Esophagus (tissue), 2 donors: ENCODE data around the gene HDAC4. TPM values are rescaled to one million over a fixed set of nuclear protein-coding genes. Genes with fewer than 3 reads are reported as not detected.
A peak's percentile ranks its signal among the peaks of the same experiment; 100 is the strongest.

Experiments
- H3K27ac ChIP-seq, 2 donors: one replicate each; pipeline ENCODE4 v1.5.1; 2013; ENCODE audit warnings: low read depth in 2 of 2, mild to moderate bottlenecking in 2 of 2, inconsistent platforms in 1 of 2, low read length in 1 of 2, moderate library complexity in 1 of 2
- H3K27me3 ChIP-seq, 2 donors: one replicate each; pipeline ENCODE4 v1.6.1; 2013; ENCODE audit warnings: low read length in 2 of 2, control low read depth in 1 of 2, mild to moderate bottlenecking in 1 of 2; ENCODE audit not compliant: insufficient read depth in 2 of 2, control insufficient read depth in 1 of 2
- H3K36me3 ChIP-seq, 2 donors: one replicate each; pipeline ENCODE4 v1.6.1; 2013; ENCODE audit warnings: low read length in 1 of 2; ENCODE audit not compliant: control insufficient read depth in 2 of 2, insufficient read depth in 2 of 2
- H3K4me1 ChIP-seq, 2 donors: one replicate each; pipeline ENCODE4 v1.6.1; 2013; ENCODE audit warnings: low read length in 1 of 2; ENCODE audit not compliant: control insufficient read depth in 2 of 2, insufficient read depth in 2 of 2
- H3K4me3 ChIP-seq, 2 donors: one replicate each; pipeline ENCODE4 v1.5.1; 2013; ENCODE audit warnings: low read length in 2 of 2, mild to moderate bottlenecking in 2 of 2, low read depth in 1 of 2, moderate library complexity in 1 of 2
- H3K9me3 ChIP-seq, 2 donors: one replicate each; pipeline ENCODE4 v1.6.1; 2013; ENCODE audit warnings: mild to moderate bottlenecking in 2 of 2, low read depth in 1 of 2, low read length in 1 of 2, moderate library complexity in 1 of 2; ENCODE audit not compliant: control insufficient read depth in 2 of 2, insufficient read depth in 1 of 2
- WGBS, 2 donors: extraction: QIAGEN DNeasy Blood & Tissue Kit; methylation state at CpG; one replicate each; pipeline ENCODE4 v1.1.7; 2013; 5-methylcytosine and 5-hydroxymethylcytosine counted together
- polyA plus RNA-seq, 2 donors: library from polyadenylated mRNA; stranded (reverse); fragments of 200-250 nt; gene quantifications; one replicate each; pipeline ENCODE4 v1.2.3, GENCODE V29; 2013
- donor health status: healthy with polysubstance abuse.
- donor health status: Bipolar disorder and iron deficiency.

Gene HDAC4
- polyA plus RNA-seq, 2 donors: 5.9 to 10.2 TPM

DNA sequence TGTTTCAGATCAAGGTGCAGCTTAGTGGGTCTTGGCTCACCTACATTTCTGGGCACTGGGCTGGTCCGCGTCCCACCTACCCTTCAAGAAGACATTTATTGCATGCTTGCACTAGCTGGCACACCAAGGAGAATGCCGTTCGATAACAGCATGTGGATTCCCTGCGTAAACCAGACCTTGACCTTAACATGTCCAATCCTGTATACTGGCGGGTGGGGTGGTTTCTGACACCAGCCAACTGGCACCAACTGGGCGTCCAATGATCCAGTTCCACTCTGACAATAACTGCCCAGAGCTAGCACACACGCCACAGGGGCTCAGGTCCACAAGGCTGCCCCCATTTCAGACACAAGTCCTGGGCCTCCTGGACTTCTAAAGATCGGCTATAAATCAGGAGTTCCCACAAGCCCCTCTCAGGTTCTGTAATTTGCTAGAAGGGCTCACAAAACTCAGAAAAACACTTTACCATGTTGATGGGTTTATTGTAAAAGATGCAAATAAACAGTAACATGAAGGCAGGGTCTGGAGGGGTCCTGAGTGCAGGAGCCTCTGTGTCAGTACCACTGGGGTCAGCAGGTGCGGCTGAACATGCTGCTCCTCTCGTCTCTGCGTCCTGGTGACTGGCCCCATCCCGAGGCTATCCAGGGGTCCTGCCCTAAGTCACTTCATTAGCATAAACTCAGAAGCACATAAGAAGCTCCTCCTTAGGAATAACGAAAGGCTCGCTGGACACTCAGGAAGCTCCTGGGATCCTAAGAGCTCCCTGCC is 161.8 kb downstream of the HDAC4 start:
- Histone ChIP-seq H3K27me3 (no peaks in the 10 kb centered on the region), H3K27ac (peak overlapping the region in 1 of 2 donors; percentile 9), H3K36me3 (no peaks in the 10 kb centered on the region), H3K4me3 (no peak overlapping the region), H3K9me3 (no peaks in the 10 kb centered on the region), H3K4me1 (peaks cover 2 to 19% of the 10 kb centered on the region in 2 donors)
- WGBS, 2 donors: 70 to 80% methylated on average over 15 of the region's 15 CpGs

DNA sequence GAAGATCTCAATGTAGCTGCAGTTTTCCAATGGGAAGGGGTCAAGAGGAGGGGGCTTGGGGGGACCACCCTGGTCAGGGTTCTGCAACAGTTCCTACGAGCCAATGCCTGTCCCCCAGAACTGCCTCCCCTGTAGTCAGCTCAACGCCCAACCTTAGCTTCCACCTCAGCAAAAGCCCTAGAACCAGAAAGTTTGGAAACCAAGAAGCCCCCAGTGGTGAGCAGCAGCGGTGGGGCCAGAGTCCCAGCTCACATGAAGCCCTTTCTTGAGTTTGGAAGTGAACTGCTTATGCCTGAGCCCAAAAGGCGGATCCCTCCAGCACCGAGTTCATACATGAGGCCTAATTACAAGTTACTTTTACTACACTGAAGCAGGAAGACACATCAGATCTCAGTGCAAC is 162.4 kb downstream of the HDAC4 start:
- Histone ChIP-seq H3K36me3 (no peaks in the 10 kb centered on the region), H3K4me1 (peaks cover 2 to 17% of the 10 kb centered on the region in 2 donors), H3K9me3 (no peaks in the 10 kb centered on the region), H3K4me3 (no peak overlapping the region), H3K27ac (no peak overlapping the region), H3K27me3 (no peaks in the 10 kb centered on the region)
- 79 to 81% methylated on average over 5 of the region's 5 CpGs for WGBS, 2 donors

- no peaks in the 10 kb centered on the region for H3K27me3 ChIP-seq
- no peaks in the 10 kb centered on the region for H3K36me3 ChIP-seq
- H3K27ac ChIP-seq: no peak overlapping the region
- WGBS, 2 donors: 84 to 90% methylated on average over 9 of the region's 9 CpGs
- H3K4me1 ChIP-seq: peaks cover 2 to 17% of the 10 kb centered on the region in 2 donors
- no peak overlapping the region for H3K4me3 ChIP-seq
- H3K9me3 ChIP-seq: no peaks in the 10 kb centered on the region
Measured at GRCh38 chr2:239236808-239237205, 164.0 kb downstream of the HDAC4 start.

DNA sequence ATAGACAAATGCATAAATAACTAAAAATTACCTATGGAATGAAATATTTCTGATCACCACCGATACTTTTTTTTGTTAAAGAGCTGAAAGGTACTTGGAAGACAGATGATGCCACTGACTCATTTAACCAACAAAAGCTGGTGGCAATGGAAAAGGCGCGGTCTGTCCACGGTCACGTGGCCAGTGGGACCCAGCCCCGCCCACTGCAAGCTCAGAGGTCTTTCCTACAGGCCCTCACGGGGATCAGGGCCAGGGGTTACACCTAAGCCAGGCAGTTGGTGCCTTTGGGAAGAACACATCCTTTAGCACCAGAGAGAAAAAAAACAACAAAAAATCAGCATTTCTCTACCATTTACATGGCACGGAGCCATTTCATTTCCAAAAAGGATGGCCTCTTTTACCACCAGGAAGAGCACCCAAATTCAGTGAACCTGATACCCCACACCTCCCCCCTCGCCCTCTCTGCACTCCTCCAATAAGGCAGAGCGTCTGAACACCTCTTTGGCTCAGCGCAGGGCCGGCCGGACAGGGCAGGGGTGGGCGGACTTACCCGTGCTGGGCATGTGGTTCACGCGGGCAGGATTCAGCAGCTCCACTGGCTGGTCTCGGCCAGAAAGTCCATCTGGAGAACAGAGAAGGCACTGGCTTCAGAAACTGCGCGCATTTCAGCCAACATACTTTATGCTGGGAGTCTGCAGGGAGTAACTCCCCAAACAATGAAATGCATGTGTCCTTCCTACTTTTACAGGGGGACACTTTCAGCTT is 164.6 kb downstream of the HDAC4 start:
- H3K27me3 ChIP-seq: no peaks in the 10 kb centered on the region
- H3K4me1 ChIP-seq: peaks cover 2 to 17% of the 10 kb centered on the region in 2 donors
- H3K36me3 ChIP-seq: no peaks in the 10 kb centered on the region
- no peak overlapping the region for H3K27ac ChIP-seq
- WGBS, 2 donors: 90 to 92% methylated on average over 20 of the region's 20 CpGs
- no peak overlapping the region for H3K4me3 ChIP-seq
- no peaks in the 10 kb centered on the region for H3K9me3 ChIP-seq

GRCh38 chr2:239235311-239235710 is 165.5 kb downstream of the HDAC4 start:
- Histone ChIP-seq H3K4me1 (peaks cover 2 to 17% of the 10 kb centered on the region in 2 donors), H3K36me3 (no peaks in the 10 kb centered on the region), H3K9me3 (no peaks in the 10 kb centered on the region), H3K27ac (no peak overlapping the region), H3K4me3 (no peak overlapping the region), H3K27me3 (no peaks in the 10 kb centered on the region)
- 92% methylated on average over 11 of the region's 11 CpGs for WGBS, 2 donors

DNA sequence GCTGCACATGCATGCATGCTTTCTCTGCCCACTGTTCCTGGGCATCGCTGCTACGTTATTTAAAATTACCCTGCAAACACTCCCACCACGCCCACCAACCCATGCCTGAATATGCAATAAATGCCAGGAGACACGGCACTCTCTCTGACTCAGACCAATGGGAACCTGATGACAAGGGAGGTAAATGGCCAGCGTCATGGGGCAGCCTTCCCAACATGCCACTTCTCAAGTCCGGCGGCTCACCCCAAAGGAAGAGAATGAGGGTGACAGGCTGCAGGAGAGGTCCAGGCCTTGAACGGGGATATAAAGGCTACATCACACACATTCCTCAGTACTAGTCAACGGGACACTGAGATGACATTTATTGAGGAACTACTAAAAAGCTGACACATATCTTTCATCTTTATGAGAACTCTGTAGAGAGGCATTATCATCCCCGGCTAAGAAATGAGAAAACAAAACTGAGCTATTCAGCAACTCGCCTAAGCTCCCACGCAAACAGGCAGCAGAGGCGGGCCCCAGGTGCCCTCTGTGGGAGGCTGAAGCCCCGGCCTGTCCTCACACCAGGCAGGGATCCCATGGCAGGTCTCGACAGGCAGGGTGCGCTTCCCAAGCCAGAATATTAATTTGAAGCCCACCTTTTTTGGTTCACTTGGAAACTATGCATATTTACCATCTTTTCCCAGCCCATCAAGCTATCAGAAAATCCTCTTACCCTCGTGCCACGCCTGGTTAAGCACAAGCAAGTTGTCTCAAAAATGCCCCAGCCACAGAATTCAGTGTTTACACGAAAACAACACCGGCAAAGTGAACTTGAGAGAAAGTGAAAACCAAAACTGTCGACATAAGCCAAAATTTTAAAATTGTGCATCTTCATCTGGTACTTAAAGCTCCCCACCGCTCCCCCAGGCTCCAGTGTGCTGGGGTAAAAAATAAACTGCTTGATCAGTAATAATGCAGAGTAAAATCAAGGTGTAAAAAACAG is 166.3 kb downstream of the HDAC4 start:
- Histone ChIP-seq H3K36me3 (no peaks in the 10 kb centered on the region), H3K4me3 (no peak overlapping the region), H3K27me3 (no peaks in the 10 kb centered on the region), H3K9me3 (no peaks in the 10 kb centered on the region), H3K4me1 (peaks cover 4 to 13% of the 10 kb centered on the region in 2 donors), H3K27ac (no peak overlapping the region)
- WGBS, 2 donors: 75 to 82% methylated on average over 22 of the region's 22 CpGs

GRCh38 chr2:239233576-239233975 is 167.2 kb downstream of the HDAC4 start:
- no peak overlapping the region for H3K4me3 ChIP-seq
- H3K4me1 ChIP-seq: peaks cover 4 to 7% of the 10 kb centered on the region in 2 donors
- H3K27ac ChIP-seq: no peak overlapping the region
- H3K27me3 ChIP-seq: no peaks in the 10 kb centered on the region
- no peaks in the 10 kb centered on the region for H3K9me3 ChIP-seq
- WGBS, 2 donors: 87 to 90% methylated on average over 6 of the region's 6 CpGs
- no peaks in the 10 kb centered on the region for H3K36me3 ChIP-seq

DNA sequence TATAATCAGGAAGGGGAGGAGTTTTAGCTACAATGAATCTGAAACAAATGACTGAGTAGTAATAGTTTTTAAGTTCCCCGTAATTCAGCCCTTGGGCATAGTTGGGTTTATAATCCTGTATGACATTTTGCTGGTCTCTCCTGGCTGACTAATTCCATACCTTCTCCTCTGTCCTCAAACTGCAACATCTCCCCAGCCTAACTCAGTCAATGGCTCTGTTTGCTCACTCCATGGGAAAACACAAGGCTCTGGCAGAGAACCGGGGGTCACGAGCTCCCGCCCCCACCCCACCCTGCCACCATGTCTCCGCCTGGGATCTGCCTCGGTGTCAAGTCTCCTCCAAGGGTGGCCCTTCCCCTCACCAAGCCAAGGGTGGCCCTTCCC is 168.6 kb downstream of the HDAC4 start:
- 86 to 87% methylated on average over 6 of the region's 6 CpGs for WGBS, 2 donors
- Histone ChIP-seq H3K4me3 (no peak overlapping the region), H3K36me3 (no peaks in the 10 kb centered on the region), H3K27ac (no peak overlapping the region), H3K27me3 (no peaks in the 10 kb centered on the region), H3K9me3 (no peaks in the 10 kb centered on the region), H3K4me1 (peaks cover 7 to 15% of the 10 kb centered on the region in 2 donors)
